Measurements from ENCODE around the gene GPAT3. TPM values are rescaled to one million over a fixed set of nuclear protein-coding genes. Genes with fewer than 3 reads are reported as not detected.

Gene GPAT3
- total and polyA plus RNA-seq, 2 of the 8 experiments (the other 6 are each of a cell fraction or from before 2014, with no cell fraction given), result 0.23 to 2.0 TPM

- no peak overlapping the region for H3K4ac ChIP-seq (replicated peaks; ENCODE audit: insufficient read length, low read depth, low read length)
- no peak overlapping the region for H4K5ac ChIP-seq (ENCODE audit: insufficient read length, low read depth, low read length)
- FAIRE-seq, result no peak
- H3K9me3 ChIP-seq (ENCODE audit: insufficient read depth in 2 of 2, low read depth in 1 of 2, low read length in 1 of 2), result no peaks in the 10 kb centered on the region
- peak overlapping the region; percentile 58; the same call in 1 of the 2 replicates for H2AFZ ChIP-seq (ENCODE audit: low read length)
- H3K4me1 ChIP-seq (replicated peaks in 1 of 4; ENCODE audit: control insufficient read depth in 3 of 4, insufficient read depth in 4 of 4, low read length in 3 of 4), result peaks cover 0 to 2% (median 0%) of the 10 kb centered on the region in 4 experiments; a peak in 1 of 7 replicates
- no peak overlapping the region for H2BK12ac ChIP-seq (ENCODE audit: low read depth, low read length)
- no peak overlapping the region for H3K9ac ChIP-seq (replicated peaks in 1 of 4; ENCODE audit: extremely low read depth in 1 of 4, low read depth in 3 of 4, low read length in 3 of 4)
- H4K8ac ChIP-seq (ENCODE audit: extremely low read depth, insufficient read depth, low read length), result no peak overlapping the region
- TF ChIP-seq CHD2 (IDR thresholded peaks at IDR 0.05; ENCODE audit: low read length) (no peak), BACH1 (IDR thresholded peaks at IDR 0.05; ENCODE audit: low read length) (no peak), CBX5 (IDR thresholded peaks at IDR 0.05; ENCODE audit: low read depth, low read length) (no peak), RXRA (IDR thresholded peaks at IDR 0.05; ENCODE audit: insufficient read depth, low read depth, low read length) (no peak), NRF1 (IDR thresholded peaks at IDR 0.05; ENCODE audit: low read depth, low read length) (no peak), HDAC2 (IDR thresholded peaks at IDR 0.05; ENCODE audit: borderline replicate concordance in 1 of 2, low read depth in 2 of 2, low read length in 2 of 2) (no peak), ASH2L (IDR thresholded peaks at IDR 0.05; ENCODE audit: low read length) (no peak), TBP (IDR thresholded peaks at IDR 0.05; ENCODE audit: low read depth, low read length) (no peak), TCF12 (IDR thresholded peaks at IDR 0.05; ENCODE audit: low read depth, low read length) (no peak), SP2 (IDR thresholded peaks at IDR 0.05; ENCODE audit: low read length) (no peak), TAF1 (IDR thresholded peaks at IDR 0.05; ENCODE audit: low read depth, low read length) (no peak), SIRT6 (IDR thresholded peaks at IDR 0.05; ENCODE audit: low read length) (no peak), CEBPB (IDR thresholded peaks at IDR 0.05; ENCODE audit: low read depth, low read length) (no peak)
- H4K91ac ChIP-seq (replicated peaks; ENCODE audit: insufficient read length, low read length), result no peak overlapping the region
- 86% methylated on average over 3 of the region's 3 CpGs; no CpG with 5 or more reads in 1 of the 2 experiments for WGBS, 2 experiments (ENCODE audit: extremely low coverage in 1 of 2, insufficient coverage in 1 of 2, insufficient read length in 1 of 2, insufficient replicate concordance in 2 of 2, low coverage in 1 of 2, low lambda C conversion rate in 2 of 2, missing lambda C conversion rate in 1 of 2)
- POLR2A ChIA-PET (ENCODE audit: partially characterized antibody), result no interaction called here
- no peak overlapping the region for H3K4me3 ChIP-seq (ENCODE audit: extremely low read depth in 1 of 4, insufficient read depth in 2 of 4, low read depth in 3 of 4, low read length in 4 of 4)
- H2AK5ac ChIP-seq (ENCODE audit: low read depth, low read length), result no peak overlapping the region
- no peaks in the 10 kb centered on the region for H3K36me3 ChIP-seq (ENCODE audit: control insufficient read depth in 2 of 4, insufficient read depth in 4 of 4, low read length in 3 of 4)
- no peak overlapping the region for H2BK120ac ChIP-seq (replicated peaks; ENCODE audit: low read depth, low read length)
- H2BK15ac ChIP-seq (ENCODE audit: low read length), result no peak overlapping the region
- H3K23me2 ChIP-seq (ENCODE audit: low read depth, low read length), result no peaks in the 10 kb centered on the region; the same call in 1 of the 2 replicates
- CTCF ChIA-PET (ENCODE audit: partially characterized antibody), result interaction anchor here (0.7 to 1.4 kb wide), 2 partner anchors 28 to 60 kb away, joined by 3 to 5 read pairs; no protein-coding TSS in a partner anchor
- no peak overlapping the region for H3K18ac ChIP-seq (ENCODE audit: extremely low read depth, low read length)
- no peaks in the 10 kb centered on the region for H3K79me1 ChIP-seq (ENCODE audit: low read depth, low read length)
- no peak overlapping the region for H3K14ac ChIP-seq (ENCODE audit: insufficient read length)
- no peak overlapping the region for H3K4me2 ChIP-seq (ENCODE audit: insufficient read depth in 1 of 2, low read depth in 2 of 2, low read length in 2 of 2)
- DNase-seq (ENCODE audit: low read depth in 1 of 2, low spot score in 2 of 2), result no peak
- H3K27ac ChIP-seq (ENCODE audit: low read depth, low read length), result no peak overlapping the region
- H2BK20ac ChIP-seq (ENCODE audit: low read length), result no peak overlapping the region
- no peak overlapping the region for H3K56ac ChIP-seq (replicated peaks; ENCODE audit: insufficient read length, low read depth, low read length)
- no peaks in the 10 kb centered on the region for H3K79me2 ChIP-seq (ENCODE audit: control insufficient read depth in 1 of 2, insufficient read depth in 2 of 2, low read length in 2 of 2)
- no peaks in the 10 kb centered on the region for H4K20me1 ChIP-seq (replicated peaks in 1 of 2; ENCODE audit: control insufficient read depth in 1 of 2, insufficient read depth in 2 of 2, low read length in 2 of 2)
- no peak overlapping the region for H3K23ac ChIP-seq (ENCODE audit: insufficient read length)
- H2BK5ac ChIP-seq (ENCODE audit: low read depth, low read length), result no peak overlapping the region
- H3K27me3 ChIP-seq (replicated peaks in 1 of 4; ENCODE audit: control insufficient read depth in 3 of 4, extremely low read depth in 1 of 4, insufficient read depth in 3 of 4, low read length in 3 of 4), result no peaks in the 10 kb centered on the region
Measured at GRCh38 chr4:83552083-83552482, 16.2 kb downstream of the GPAT3 start.

Measured in H1 (cell line).